Measurements from ENCODE around the gene AUTS2.
"Not testable (repeated sequence)": the region's sequence is repeated elsewhere in the genome, so short reads cannot be mapped to it uniquely, and the experiment has no call there.

AUTS2 gene

GRCh38 chr7:70354409-70355169 lies 756.3 kb downstream of the AUTS2 start:
- no peak overlapping the region for H3K4me3 ChIP-seq (ENCODE audit: low read depth, low read length)
- TF ChIP-seq, protein P1, sequence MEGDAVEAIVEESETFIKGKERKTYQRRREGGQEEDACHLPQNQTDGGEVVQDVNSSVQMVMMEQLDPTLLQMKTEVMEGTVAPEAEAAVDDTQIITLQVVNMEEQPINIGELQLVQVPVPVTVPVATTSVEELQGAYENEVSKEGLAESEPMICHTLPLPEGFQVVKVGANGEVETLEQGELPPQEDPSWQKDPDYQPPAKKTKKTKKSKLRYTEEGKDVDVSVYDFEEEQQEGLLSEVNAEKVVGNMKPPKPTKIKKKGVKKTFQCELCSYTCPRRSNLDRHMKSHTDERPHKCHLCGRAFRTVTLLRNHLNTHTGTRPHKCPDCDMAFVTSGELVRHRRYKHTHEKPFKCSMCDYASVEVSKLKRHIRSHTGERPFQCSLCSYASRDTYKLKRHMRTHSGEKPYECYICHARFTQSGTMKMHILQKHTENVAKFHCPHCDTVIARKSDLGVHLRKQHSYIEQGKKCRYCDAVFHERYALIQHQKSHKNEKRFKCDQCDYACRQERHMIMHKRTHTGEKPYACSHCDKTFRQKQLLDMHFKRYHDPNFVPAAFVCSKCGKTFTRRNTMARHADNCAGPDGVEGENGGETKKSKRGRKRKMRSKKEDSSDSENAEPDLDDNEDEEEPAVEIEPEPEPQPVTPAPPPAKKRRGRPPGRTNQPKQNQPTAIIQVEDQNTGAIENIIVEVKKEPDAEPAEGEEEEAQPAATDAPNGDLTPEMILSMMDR (IDR thresholded peaks at IDR 0.05; ENCODE audit: low read depth, low read length), result no peak

DNA sequence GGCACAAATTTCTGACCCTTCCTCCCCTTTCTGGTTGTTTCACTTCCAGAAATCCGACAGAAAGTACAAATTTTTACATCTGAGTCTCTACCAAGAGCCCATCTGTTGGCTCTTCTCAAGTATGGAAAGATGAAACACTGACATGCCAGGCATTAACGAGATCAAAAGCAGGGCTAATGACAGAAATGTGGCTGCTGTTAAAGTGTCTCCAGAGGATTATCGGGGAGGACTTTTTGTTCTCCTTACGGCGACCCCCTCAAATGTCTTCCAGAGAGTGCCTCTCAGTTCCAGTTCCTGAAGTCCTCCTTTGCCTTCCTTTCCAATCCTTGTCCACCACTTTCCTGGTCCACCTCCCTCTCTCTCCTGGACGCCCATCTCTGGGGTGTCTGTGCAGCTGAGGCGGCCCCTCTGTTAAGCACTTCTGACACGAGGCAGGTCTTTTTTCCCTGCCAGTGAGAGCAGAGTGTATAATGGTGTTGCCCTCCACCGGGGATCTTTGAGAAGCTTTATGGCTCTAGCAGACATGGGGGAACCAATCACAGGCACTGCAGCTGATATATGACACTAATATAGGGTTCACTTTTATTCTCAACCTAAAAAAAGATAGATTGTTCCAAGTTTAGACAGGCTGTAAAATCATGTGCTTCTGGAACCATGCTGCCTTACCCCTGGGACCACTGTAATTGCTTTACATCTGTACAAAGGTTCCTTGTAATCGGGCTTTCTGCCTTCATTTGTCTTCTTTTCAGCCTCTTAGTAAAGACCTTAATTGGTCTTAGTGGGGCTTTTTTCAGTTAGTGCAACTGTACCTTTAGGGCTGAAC lies 757.1 kb downstream of the AUTS2 start:
- no peak overlapping the region for H3K4me3 ChIP-seq (ENCODE audit: low read depth, low read length)
- TF ChIP-seq, protein P1 (IDR thresholded peaks at IDR 0.05; ENCODE audit: low read depth, low read length), result no peak

DNA sequence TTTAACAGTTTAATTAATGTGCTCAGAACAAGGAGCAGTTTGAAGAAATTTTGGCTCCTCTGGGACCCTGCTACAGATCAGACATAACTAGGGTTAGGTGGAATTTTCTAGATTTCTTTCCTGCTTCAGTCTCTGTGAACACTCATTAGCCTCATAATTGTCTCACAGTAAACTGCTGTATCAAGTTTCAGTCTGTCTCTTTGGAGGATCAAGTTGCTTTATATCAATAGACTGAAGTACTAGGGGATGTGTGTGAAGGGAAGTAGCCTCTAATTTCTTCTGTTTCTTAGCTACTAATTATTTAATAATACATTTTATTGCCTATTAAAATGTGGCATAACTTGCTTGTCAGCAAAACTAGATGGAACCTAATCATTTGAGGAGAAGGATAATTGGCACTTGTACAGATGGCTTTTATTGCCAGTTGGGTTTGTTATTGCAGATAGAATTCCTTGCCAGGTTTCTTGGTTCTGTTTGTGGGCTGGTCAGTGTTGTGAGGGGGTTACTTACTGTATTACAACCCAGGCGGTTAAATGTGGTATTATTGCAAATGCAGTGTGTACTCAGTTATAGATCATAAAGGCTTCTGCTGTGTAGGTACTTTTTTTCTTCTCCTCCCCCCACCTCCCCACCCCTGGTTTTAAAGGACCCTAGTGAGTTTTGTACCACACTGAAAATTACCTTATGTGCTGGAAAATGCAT lies 758.0 kb downstream of the AUTS2 start:
- no peak overlapping the region for H3K4me3 ChIP-seq (ENCODE audit: low read depth, low read length)
- TF ChIP-seq, protein P1 (IDR thresholded peaks at IDR 0.05; ENCODE audit: low read depth, low read length), result no peak

DNA sequence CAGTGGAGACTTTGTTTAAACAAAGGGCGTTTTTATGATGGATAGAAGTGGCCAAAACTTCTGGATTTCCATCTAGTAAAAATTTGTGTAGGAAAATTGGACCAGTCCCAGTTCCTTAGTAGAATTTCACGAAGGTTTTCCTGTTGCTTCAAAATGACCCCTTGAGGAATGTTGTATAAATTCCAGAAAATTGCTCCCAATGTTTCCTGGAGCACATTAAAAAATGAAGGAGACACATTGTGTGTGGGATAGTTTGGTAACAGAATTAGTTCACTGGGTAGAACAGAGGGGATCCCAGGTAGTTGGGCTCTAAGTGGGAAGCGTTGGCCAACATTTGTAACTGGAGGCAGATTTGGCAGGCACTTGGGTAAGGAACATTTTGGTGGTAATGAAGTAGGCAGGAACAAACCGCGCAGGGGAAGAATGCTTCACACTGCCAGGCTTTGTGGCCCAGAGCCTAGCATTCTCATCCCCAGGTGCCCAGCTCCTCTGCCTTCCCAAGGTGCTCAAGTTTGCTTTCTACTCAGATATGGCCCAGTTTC lies 758.6 kb downstream of the AUTS2 start:
- no peak overlapping the region for H3K4me3 ChIP-seq (ENCODE audit: low read depth, low read length)
- TF ChIP-seq, protein P1 (IDR thresholded peaks at IDR 0.05; ENCODE audit: low read depth, low read length), result no peak

GRCh38 chr7:70360557-70360956 lies 762.3 kb downstream of the AUTS2 start:
- H3K4me3 ChIP-seq (ENCODE audit: low read depth, low read length), result no peak overlapping the region
- TF ChIP-seq, protein P1 (IDR thresholded peaks at IDR 0.05; ENCODE audit: low read depth, low read length), result no peak

DNA sequence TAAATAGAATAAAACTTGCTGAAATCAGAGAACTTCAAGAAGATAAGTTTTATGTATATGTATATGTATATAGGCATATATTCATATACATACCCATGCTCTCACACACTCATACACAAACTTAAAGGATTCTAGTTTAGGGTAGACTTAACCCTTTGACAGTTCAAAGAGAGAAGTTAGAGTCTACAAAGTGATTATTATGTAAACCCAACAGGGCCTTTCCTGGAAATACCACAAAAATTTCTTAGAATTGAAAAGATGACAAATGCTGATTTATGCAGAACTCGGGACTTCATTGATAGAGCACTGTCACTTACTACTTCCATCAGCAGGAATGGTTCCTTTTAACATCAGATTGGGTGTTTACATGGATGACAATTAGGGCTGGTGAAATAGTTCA lies 763.5 kb downstream of the AUTS2 start:
- H3K4me3 ChIP-seq (ENCODE audit: low read depth, low read length), result no peak overlapping the region
- TF ChIP-seq, protein P1 (IDR thresholded peaks at IDR 0.05; ENCODE audit: low read depth, low read length), result no peak

- not testable (repeated sequence) for H3K4me3 ChIP-seq (ENCODE audit: low read depth, low read length)
Observed at GRCh38 chr7:70364393-70364792, 766.1 kb downstream of the AUTS2 start.
